ENCODE data around the gene PXMP4.

Gene PXMP4

DNA sequence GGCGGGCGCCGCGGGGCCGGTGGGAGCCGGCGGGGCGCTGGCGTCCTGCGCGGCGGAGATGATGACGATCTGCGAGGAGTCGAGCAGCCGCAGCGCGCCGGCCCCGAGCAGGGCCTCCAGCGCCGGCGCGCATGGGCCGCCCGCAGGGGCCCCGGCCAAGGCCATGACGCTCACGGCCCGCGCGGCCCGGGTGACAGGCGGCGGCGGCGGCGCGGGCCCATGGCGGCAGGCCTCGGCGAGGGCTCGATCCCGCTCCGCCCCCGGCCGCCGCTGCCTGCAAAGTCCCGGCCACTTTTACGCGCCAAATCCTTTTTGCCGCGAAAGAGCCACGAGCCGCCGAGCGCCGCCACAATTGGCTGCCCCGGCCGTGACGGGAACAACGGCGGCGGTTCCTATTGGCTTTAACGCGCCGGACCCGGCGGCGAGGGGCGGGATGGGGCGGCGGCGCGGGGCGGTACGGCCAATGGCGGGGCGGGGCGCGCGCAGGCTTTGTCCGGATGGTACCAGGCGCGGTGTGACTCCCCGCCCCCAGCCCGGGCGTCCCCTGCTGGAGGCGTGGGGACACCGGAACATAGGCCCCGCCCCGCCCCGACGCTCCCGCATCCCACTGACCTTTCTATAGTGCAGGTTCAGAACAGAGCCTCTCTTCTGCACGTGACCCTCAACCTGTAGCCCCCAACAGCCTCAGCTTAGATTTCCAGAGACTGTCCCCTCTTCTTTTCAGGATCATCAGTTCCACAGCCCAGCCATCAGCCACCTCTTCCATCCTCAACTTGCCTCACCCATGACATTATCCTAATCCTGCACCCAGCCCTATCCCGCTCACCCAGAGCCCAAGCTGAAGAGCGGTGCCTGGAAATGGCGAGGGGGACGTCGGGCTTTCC, 33.8 kb downstream of the PXMP4 start, which contains the start of gene E2F1:
Gene E2F1 (minus strand): TSS at position 286 of the 884 bp plus-strand sequence. CDS start 121 bp downstream, at position 165.
- peak within 1 kb of the TSS; percentile 72 for H3K27ac ChIP-seq

DNA sequence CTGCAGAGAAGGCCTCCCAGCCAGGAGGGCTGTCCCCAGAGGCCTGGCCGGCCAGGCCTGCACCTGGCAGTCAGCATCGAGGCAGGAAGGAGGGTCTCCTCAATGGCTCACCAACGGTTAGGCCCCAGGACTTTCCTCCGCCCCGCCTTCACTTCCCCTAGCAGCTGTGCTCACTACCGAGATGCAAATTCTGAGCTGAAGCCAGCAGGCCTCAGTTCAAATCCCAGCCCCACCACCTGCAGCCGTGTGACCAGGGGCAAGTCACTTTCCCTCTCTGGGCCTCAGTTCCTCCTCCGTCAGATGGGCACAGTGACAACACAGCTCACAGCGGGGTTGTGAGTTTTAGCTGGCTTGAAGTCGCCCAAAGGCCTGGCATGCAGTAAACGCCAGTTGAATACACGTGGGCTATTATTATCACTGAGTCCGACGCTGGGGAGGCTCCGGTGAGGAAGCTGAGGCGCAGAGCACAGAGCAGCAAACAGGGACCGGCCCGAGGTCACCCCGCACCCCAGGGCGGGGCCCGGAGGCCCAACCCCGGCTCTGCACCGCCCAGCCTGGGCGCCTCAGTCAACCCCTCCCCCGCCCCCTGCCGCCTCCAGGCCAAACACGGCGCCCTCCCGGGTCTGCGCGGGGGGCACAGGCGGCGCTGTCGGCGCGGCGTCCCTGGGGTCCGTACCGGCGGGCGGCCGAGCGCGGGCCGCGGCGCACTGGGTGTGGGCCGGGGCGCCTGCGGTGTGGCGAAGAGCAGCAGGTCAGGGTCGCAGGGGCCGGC, 34.6 kb downstream of the PXMP4 start:
- no peak for TF ChIP-seq CTCF (conservative IDR thresholded peaks at IDR 0.05)
- peak; percentile 57; the same call in 1 of the 2 replicates for TF ChIP-seq ZFX (IDR thresholded peaks at IDR 0.05)
- H3K27ac ChIP-seq, result peak overlapping the region; percentile 72

More for the DNA sequence above, 33.8 kb downstream of the PXMP4 start, which contains the start of gene E2F1:
- TF ChIP-seq ZFX (IDR thresholded peaks at IDR 0.05) (peak; percentile 63; the same call in 1 of the 2 replicates), CTCF (conservative IDR thresholded peaks at IDR 0.05) (no peak)

DNA sequence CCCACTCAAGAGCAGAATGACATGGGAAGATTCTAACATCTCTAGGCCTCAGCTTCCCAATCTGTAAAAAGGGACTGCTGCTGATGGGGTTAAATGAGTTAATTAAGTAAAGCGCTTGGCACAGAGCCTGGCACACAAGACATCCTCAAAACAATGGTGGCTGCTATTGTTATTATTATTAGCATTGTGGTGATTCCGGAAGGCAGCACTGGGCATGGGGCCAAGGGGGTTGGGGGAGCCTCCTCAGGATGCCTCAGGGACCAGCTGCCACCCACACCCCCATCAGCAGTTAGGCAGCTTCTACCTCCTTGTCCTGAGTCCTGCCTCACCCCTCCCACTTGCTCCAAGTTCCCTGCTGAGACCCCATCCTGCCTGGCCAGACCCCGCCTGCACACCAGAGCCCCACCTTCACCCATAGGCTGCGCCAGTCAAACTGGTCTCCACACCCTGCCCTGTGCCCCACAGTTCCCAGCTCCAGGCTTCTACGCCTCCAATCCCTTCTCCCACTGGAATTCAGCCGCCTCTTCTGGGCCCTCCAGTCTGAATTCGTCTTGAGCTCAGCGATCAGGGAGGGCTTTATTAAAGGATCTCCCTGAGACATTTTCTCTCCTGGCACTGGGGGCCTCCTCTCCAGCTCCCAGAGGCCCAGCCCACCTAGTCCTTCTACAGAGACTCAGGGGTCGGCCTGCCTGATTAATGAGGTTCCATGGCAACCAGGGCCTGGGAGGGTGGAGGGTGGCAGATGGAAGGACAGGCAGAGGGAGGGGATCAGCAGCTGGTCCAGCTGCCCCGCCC, 35.4 kb downstream of the PXMP4 start:
- peak overlapping the region; percentile 72 for H3K27ac ChIP-seq
- TF ChIP-seq CTCF (conservative IDR thresholded peaks at IDR 0.05) (no peak), ZFX (IDR thresholded peaks at IDR 0.05) (no peak)

GRCh38 chr20:33681728-33682353, 38.3 kb downstream of the PXMP4 start:
- no peak overlapping the region for H3K27ac ChIP-seq
- no peak for TF ChIP-seq CTCF (conservative IDR thresholded peaks at IDR 0.05)
- no peak for TF ChIP-seq ZFX (IDR thresholded peaks at IDR 0.05)

DNA sequence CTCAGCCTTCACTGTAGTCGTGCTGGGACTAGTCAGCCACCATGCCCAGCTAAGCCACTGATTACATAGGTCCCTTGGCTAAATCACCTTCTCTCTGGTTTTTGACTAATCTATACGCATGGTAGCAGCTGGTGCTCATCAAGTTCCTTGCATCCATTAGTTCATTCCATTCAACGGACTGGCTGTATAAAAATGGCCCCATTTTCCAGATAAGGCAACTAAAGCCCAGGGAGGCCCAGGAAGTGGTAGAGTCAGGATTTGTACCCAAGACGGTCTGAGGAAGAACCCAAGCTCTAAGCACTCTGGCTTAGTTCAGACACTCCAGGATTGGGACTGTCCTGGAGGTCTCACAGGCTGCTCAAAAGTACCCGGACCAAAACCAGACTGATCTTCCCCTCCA, 38.8 kb downstream of the PXMP4 start:
- TF ChIP-seq ZFX (IDR thresholded peaks at IDR 0.05) (no peak), CTCF (conservative IDR thresholded peaks at IDR 0.05) (no peak)
- no peak overlapping the region for H3K27ac ChIP-seq

- no peak for TF ChIP-seq CTCF (conservative IDR thresholded peaks at IDR 0.05)
- no peak for TF ChIP-seq ZFX (IDR thresholded peaks at IDR 0.05)
- no peak overlapping the region for H3K27ac ChIP-seq
These were observed 39.4 kb downstream of the PXMP4 start for GRCh38 chr20:33680686-33681085.

Data from C4-2B (cell line).